Measurements from ENCODE around the gene GPC6. TPM values are rescaled to one million over a fixed set of nuclear protein-coding genes. Genes with fewer than 3 reads are reported as not detected.

The GPC6 gene
- total and polyA plus RNA-seq, 9 of the 15 experiments (the other 6 are each of a cell fraction or from before 2014, with no cell fraction given), result under 0.01 to 0.20 (median 0.01) TPM; not detected in 4

- no peak for ATAC-seq
- BruUV-seq (replicated peaks), result no TSS peak
- ChIA-PET POLR2A (interaction anchor here (1.0 to 1.6 kb wide), 3 partner anchors 12 to 29 kb away, joined by 3 to 6 read pairs (median 3); no protein-coding TSS in a partner anchor), CTCF (ENCODE audit: low intra/inter-chr PET ratio) (no interaction called here)
- no peak for TF ChIP-seq ZBTB7A (IDR thresholded peaks at IDR 0.05; ENCODE audit: borderline replicate concordance, control insufficient read depth, low read depth, low read length)
- no peak for FAIRE-seq
- H3K9me1 ChIP-seq (ENCODE audit: control insufficient read depth, insufficient read depth, low read length), result no peaks in the 10 kb centered on the region
- no peaks in the 10 kb centered on the region for H3K9me3 ChIP-seq (replicated peaks; ENCODE audit: control insufficient read depth, insufficient read depth, low read depth, low read length)
- H3K36me3 ChIP-seq (ENCODE audit: control insufficient read depth, insufficient read depth, low read length), result no peaks in the 10 kb centered on the region
- in situ Hi-C loops (cut with MboI), result no loop called here
- H3K4me1 ChIP-seq (replicated peaks in 1 of 2; ENCODE audit: control insufficient read depth in 2 of 2, insufficient read depth in 2 of 2, low read length in 2 of 2), result peaks cover 0 to 17% of the 10 kb centered on the region in 2 experiments; a peak in 2 of 5 replicates
- intact Hi-C loops (cut with micrococcal nuclease), result no loop called here
- whole genome bisulfite sequencing (ENCODE audit: insufficient coverage, low coverage, missing lambda C conversion rate), result 4% methylated on average over 3 of the region's 3 CpGs
- peaks cover 15 to 18% of the 10 kb centered on the region in 2 experiments; a peak in 4 of 5 replicates for H3K27me3 ChIP-seq (ENCODE audit: control insufficient read depth in 2 of 2, insufficient read depth in 2 of 2, low read length in 2 of 2)
- DNase-seq (ENCODE audit: extremely low read depth in 1 of 4, low spot score in 3 of 4), result no peak
- no peak overlapping the region for H3K4me2 ChIP-seq (ENCODE audit: insufficient read depth, low read length)
- no peaks in the 10 kb centered on the region for H3K79me2 ChIP-seq (ENCODE audit: control insufficient read depth, insufficient read depth, low read length)
- no peak overlapping the region for H3K27ac ChIP-seq (ENCODE audit: extremely low read depth, low read depth, low read length)
- no peak overlapping the region for H3K9ac ChIP-seq (ENCODE audit: insufficient read depth in 1 of 2, low read depth in 2 of 2, low read length in 2 of 2)
- no peak overlapping the region for H3K4me3 ChIP-seq
- H4K20me1 ChIP-seq (replicated peaks; ENCODE audit: control insufficient read depth, insufficient read depth, low read length), result no peaks in the 10 kb centered on the region
- H2AFZ ChIP-seq (ENCODE audit: low read depth, low read length), result no peak overlapping the region
Measured at GRCh38 chr13:93231867-93232266, 5.3 kb downstream of the GPC6 start.

GRCh38 chr13:93233997-93234416 is 7.4 kb downstream of the GPC6 start:
- no TSS peak for BruUV-seq (replicated peaks)
- H3K36me3 ChIP-seq (ENCODE audit: control insufficient read depth, insufficient read depth, low read length), result no peaks in the 10 kb centered on the region
- peak; percentile 89 for ATAC-seq
- no peaks in the 10 kb centered on the region for H4K20me1 ChIP-seq (replicated peaks; ENCODE audit: control insufficient read depth, insufficient read depth, low read length)
- 0 out of 2 replicates have a peak, but pooled peaks cover 6% of the 10 kb centered on the region for H3K9me3 ChIP-seq (replicated peaks; ENCODE audit: control insufficient read depth, insufficient read depth, low read depth, low read length)
- POLR2A ChIA-PET, result interaction anchor here (0.7 to 3.0 kb wide), 5 partner anchors 10 to 130 kb away, joined by 3 to 16 read pairs (median 5); no protein-coding TSS in a partner anchor
- no peak for FAIRE-seq
- no peak overlapping the region for H3K4me3 ChIP-seq
- H3K27me3 ChIP-seq (ENCODE audit: control insufficient read depth in 2 of 2, insufficient read depth in 2 of 2, low read length in 2 of 2), result no peaks in the 10 kb centered on the region
- H3K9ac ChIP-seq (ENCODE audit: insufficient read depth in 1 of 2, low read depth in 2 of 2, low read length in 2 of 2), result no peak overlapping the region
- H3K9me1 ChIP-seq (ENCODE audit: control insufficient read depth, insufficient read depth, low read length), result no peaks in the 10 kb centered on the region
- DNase-seq (ENCODE audit: extremely low read depth in 1 of 4, low spot score in 3 of 4), result peak in 2 of 4 experiments; percentile 52 to 65
- H3K4me2 ChIP-seq (ENCODE audit: insufficient read depth, low read length), result no peak overlapping the region
- no peak overlapping the region for H3K27ac ChIP-seq (ENCODE audit: extremely low read depth, low read depth, low read length)
- intact Hi-C loops (cut with micrococcal nuclease), result no loop called here
- in situ Hi-C loops (cut with MboI), result no loop called here
- CTCF ChIA-PET (ENCODE audit: low intra/inter-chr PET ratio), result no interaction called here
- H2AFZ ChIP-seq (ENCODE audit: low read depth, low read length), result no peak overlapping the region
- 0% methylated on average over 3 of the region's 3 CpGs for WGBS (ENCODE audit: insufficient coverage, low coverage, missing lambda C conversion rate)
- no peaks in the 10 kb centered on the region for H3K4me1 ChIP-seq (replicated peaks in 1 of 2; ENCODE audit: control insufficient read depth in 2 of 2, insufficient read depth in 2 of 2, low read length in 2 of 2)
- no peaks in the 10 kb centered on the region for H3K79me2 ChIP-seq (ENCODE audit: control insufficient read depth, insufficient read depth, low read length)
- no peak for TF ChIP-seq MYBL2 (IDR thresholded peaks at IDR 0.05; ENCODE audit: low read depth)
- TF ChIP-seq MYBL2 (CRISPR knock-in tag; IDR thresholded peaks at IDR 0.05; ENCODE audit: borderline replicate concordance), result 0 out of 2 replicates have a peak, but pooled peaks have one; percentile 66
- TF ChIP-seq ZNF740 (CRISPR knock-in tag; IDR thresholded peaks at IDR 0.05), result 0 out of 2 replicates have a peak, but pooled peaks have one; percentile 35
- no peak for TF ChIP-seq ZNF740 (tag; IDR thresholded peaks at IDR 0.05)
- TF ChIP-seq MLX (CRISPR knock-in tag; conservative IDR thresholded peaks at IDR 0.05), result 0 out of 4 replicates have a peak, but pooled peaks of 1 of the 2 experiments have one; percentile 63
- no peak for TF ChIP-seq CHD2 (IDR thresholded peaks at IDR 0.05; ENCODE audit: low read depth, low read length)
- peak; percentile 21; the same call in 1 of the 2 replicates for TF ChIP-seq STAG1 (CRISPR knock-in tag; IDR thresholded peaks at IDR 0.05; ENCODE audit: borderline replicate concordance)
- TF ChIP-seq IRF2 (CRISPR knock-in tag; IDR thresholded peaks at IDR 0.05), result peak; percentile 64; the same call in 1 of the 2 replicates
- TF ChIP-seq SMC3 (conservative IDR thresholded peaks at IDR 0.05; ENCODE audit: insufficient read depth, low read depth, low read length), result peak; percentile 45
- no peak for TF ChIP-seq PML (IDR thresholded peaks at IDR 0.05; ENCODE audit: low read length)
- TF ChIP-seq ZNF184 (CRISPR knock-in tag; IDR thresholded peaks at IDR 0.05), result 0 out of 2 replicates have a peak, but pooled peaks have one; percentile 2
- TF ChIP-seq BHLHE40 (IDR thresholded peaks at IDR 0.05; ENCODE audit: low read length), result peak; percentile 82
- no peak for TF ChIP-seq NCOA4 (IDR thresholded peaks at IDR 0.05; ENCODE audit: partially characterized antibody)
